DOHH2 (cell line): ENCODE data around the gene TDRD12.

Source experiments
- EZH2phosphoT487 ChIP-seq: fragments of 200-600 bp; sonication (generic); IDR thresholded peaks from 2 replicates; pipeline ENCODE4 v1.6.1; 2017; ENCODE audit warnings: borderline replicate concordance, mild to moderate bottlenecking, antibody characterized with exemption, low read length, moderate library complexity, mixed read lengths
- TF ChIP-seq, protein P1 (sequence below): fragments of 200-600 bp; sonication (generic); IDR thresholded peaks from one replicate; pipeline ENCODE4 v1.5.1; 2014; ENCODE audit warnings: antibody characterized with exemption, mild to moderate bottlenecking, low read depth, low read length; ENCODE audit not compliant: poor library complexity, severe bottlenecking

GRCh38 chr19:32822916-32823746 lies 103.6 kb downstream of the TDRD12 start:
- TF ChIP-seq, protein P1, sequence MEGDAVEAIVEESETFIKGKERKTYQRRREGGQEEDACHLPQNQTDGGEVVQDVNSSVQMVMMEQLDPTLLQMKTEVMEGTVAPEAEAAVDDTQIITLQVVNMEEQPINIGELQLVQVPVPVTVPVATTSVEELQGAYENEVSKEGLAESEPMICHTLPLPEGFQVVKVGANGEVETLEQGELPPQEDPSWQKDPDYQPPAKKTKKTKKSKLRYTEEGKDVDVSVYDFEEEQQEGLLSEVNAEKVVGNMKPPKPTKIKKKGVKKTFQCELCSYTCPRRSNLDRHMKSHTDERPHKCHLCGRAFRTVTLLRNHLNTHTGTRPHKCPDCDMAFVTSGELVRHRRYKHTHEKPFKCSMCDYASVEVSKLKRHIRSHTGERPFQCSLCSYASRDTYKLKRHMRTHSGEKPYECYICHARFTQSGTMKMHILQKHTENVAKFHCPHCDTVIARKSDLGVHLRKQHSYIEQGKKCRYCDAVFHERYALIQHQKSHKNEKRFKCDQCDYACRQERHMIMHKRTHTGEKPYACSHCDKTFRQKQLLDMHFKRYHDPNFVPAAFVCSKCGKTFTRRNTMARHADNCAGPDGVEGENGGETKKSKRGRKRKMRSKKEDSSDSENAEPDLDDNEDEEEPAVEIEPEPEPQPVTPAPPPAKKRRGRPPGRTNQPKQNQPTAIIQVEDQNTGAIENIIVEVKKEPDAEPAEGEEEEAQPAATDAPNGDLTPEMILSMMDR, result no peak
- TF ChIP-seq EZH2phosphoT487, result no peak
